GM19455 (cell line): ENCODE results near the gene FBRS.
"Not testable (repeated sequence)": the region's sequence is repeated elsewhere in the genome, so short reads cannot be mapped to it uniquely, and the experiment has no call there.

Source experiments
- ATAC-seq: cut with Tn5 transposase; IDR thresholded peaks from one replicate; pipeline ENCODE4 v1.9.1; 2021; ENCODE audit not compliant: unreplicated experiment

FBRS gene

DNA sequence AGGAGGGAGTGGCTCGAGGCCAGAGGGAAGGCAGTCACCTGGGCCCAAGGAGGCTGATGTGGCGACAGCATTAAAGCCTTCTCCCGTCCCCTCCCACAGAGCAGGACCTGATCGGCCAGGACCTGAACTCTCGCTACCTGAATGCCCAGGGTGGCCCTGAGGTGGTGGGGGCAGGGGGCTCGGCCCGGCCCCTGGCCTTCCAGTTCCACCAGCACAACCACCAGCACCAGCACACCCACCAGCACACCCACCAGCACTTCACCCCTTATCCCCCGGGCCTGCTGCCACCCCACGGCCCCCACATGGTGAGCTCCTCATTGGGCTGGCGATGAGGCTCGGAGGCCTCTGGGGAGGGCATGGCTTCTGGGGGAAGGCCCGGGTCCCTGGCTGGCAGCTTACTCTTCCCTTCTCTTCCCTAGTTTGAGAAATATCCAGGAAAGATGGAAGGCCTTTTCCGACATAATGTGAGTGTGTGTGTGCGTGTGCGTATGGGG lies 6.4 kb downstream of the FBRS start:
- ATAC-seq, result no peak

DNA sequence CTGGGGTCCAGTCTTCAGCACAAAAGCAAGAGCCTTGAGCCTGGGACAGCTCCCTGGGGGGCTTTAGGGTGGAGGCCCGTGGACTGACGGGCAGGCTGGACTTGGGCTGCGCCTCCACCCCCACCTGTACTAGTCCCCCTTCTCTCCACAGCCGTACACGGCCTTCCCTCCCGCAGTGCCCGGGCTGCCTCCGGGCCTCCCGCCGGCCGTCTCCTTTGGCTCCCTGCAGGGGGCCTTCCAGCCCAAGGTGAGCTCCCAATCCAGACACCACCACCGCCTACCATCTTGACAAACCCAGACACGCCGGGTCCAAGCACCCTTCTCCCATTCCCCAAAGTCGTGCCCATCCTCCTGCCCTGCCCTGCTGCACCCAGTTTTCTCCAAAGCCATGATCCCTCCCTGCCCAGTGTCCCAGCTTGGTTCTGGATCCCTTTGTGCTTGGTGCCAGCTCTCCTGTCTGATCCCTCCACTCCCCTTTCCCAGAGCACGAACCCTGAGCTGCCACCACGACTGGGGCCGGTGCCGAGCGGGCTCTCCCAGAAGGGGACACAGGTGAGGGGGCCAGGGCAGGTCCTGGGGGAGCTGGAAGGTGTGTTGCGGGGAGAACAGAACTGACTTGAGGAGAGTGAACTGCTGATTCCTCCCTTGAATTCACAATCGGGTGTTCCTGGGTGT lies 7.1 kb downstream of the FBRS start:
- no peak for ATAC-seq

DNA sequence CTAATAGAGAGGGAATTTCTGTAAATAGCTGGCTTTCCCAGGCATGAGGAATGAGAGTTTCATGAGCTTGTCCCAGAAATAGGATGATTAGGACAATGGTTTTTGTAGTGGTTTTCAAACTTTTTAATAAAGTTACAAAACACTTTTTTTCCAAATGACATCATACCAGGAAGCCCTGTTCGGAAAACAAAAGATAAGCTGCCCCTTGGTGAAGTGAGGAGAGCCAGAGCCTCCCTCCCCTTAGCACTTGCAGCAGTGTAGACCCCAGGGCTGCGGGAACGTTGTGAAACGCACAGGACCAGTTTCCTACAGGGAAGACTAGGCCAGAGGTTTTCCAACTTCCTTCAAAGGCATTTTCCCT lies 7.6 kb downstream of the FBRS start:
- ATAC-seq, result no peak

DNA sequence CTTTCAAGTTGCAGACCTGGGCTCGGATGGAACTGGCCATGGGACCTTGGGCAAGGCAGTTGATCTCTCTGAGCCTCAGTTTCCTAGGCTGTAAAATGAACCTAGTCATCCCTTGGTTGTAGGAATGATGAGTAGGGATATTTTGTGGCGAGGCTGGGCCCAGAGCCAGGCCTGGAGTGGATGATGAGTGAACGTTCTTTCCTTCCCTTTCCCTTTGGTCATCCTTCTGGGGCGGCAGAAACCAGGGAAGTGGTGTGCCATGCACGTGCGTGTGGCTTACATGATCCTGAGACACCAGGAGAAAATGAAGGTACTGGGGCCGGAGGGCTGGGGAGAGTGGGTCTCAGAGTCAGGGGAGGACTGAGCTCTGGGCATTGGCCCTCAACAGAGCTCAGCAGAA lies 8.4 kb downstream of the FBRS start:
- no peak for ATAC-seq

DNA sequence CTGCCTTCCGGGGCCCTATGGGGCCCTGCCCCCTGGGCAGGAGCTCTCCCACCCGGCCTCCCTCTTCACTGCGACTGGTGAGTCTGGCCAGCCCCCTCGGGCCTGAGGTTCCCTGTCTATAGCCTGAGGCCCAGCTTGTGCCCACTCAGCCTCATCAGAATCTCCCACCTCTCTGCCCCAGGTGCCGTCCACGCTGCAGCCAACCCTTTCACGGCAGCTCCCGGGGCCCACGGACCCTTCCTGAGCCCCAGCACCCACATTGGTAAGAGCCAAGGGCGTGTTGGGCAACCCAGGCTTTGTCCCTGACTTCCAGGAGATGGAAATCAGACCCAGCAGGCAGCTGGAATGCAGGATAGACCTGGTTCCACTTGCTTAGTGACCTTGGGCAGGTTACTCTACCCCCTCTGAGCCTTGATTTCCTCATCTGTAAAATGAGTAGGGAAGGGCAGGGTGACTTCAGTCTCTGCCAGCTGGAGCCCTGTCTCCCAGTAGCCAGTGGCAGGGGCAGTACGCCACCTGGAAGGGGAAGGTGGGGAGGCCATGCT lies 9.2 kb downstream of the FBRS start:
- ATAC-seq, result no peak

DNA sequence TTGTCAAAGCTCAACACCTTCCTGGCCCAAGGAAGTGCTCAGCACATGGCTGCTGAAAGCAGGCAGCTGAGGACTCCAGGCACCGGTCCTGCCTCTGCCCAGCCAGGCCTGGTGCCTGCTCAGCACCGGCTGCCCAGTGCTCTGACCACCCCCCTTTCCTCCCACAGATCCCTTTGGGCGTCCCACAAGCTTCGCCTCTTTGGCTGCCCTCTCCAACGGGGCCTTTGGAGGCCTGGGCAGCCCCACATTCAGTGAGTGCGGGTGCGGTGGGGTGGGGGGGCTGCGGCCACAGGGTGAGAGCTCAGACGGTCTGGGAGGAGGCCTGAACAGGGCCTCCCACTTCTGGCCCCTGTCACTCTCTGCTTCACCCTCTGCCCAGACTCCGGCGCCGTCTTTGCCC lies 10.2 kb downstream of the FBRS start:
- no peak for ATAC-seq

DNA sequence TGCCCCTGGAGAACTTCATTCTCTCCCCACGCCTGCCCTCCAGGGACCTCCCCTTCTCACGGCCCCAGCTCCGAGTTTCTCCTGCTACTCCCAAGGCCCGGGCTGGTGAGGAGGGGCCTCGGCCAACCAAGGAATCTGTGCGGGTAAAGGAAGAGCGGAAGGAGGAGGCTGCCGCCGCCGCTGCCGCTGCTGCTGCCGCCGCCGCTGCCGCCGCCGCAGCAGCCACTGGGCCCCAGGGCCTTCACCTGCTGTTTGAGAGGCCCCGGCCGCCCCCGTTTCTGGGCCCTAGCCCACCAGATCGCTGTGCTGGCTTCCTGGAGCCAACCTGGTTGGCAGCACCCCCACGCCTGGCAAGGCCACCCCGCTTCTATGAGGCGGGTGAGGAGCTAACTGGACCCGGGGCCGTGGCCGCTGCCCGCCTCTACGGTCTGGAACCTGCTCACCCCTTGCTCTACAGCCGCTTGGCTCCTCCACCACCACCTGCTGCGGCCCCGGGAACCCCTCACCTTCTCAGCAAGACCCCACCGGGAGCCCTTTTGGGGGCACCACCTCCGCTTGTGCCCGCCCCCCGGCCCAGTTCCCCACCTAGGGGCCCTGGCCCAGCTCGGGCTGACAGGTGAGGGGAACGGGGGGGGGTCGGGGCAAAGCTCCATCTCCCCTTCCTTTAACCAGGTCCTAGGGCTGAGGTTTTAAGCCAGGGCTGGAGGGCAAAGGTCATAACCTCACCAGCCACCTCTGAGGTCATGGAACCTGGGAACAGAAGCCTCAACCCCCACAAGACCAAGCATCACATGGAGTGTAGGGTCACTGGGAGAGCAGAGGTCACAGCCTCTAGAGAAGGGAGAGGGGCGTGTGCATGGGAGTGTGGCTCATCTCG lies 11.0 kb downstream of the FBRS start:
- ATAC-seq, result no peak

DNA sequence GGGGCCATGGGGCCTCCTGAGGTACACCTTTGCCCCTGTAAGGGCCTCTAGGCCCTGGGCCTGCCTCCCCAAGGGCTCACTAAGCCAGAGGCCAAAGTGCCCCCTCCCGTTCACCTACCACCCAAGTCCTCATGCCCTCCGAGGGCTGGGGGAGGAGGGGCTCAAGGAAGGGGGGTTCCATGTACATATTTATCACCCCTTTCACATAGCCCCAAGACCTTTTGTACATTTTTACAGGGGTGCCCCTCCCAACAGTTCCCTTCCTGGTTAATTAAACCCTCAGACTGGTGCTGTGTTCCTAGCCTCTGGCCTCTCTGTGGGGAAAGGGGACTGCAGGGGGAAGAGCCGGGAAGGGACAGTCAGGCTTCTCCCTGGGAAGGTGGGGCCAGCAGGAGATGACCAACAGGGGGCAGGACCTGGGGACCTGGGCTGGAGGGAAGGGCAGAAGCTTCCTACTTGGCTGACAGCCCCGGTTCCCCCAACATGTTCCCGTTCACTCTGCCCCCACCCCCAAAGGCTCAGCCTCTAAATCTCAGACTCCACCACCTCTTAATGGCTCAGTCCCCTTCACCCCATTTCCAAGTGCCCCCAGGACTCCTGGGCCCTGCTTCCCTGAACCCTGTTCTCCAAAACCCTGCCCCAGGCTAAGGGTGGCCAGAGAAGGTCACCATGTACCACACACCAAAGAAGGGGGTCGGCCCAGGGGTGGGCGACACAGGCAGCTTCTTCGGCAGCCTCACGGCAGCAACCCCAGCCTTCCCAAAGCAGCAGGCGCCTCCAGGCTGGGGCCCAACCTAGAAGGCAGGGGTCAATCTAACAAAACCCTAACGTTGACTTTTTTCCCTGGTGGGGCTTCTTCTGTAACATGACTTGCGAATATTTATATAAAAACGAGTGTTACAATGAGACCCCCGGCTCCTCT lies 11.9 kb downstream of the FBRS start:
- no peak for ATAC-seq

DNA sequence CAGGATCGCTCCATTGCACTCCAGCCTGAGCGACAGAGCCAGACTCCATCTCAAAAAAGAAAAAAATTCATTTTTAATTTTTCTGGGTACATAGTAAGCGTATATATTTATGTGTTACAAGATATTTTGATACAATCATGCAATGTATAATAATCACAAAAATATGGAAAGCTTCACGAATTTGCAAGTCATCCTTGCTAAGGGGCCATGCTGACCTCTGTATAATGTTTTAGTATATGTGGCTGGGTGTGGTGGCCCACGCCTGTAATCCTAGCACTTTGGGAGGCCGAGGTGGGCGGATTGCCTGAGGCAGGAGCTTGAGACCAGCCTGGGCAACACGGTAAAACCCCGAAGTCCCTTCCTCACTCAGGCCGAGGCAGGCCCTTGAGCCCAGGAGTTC lies 16.9 kb downstream of the FBRS start:
- ATAC-seq, result no peak

DNA sequence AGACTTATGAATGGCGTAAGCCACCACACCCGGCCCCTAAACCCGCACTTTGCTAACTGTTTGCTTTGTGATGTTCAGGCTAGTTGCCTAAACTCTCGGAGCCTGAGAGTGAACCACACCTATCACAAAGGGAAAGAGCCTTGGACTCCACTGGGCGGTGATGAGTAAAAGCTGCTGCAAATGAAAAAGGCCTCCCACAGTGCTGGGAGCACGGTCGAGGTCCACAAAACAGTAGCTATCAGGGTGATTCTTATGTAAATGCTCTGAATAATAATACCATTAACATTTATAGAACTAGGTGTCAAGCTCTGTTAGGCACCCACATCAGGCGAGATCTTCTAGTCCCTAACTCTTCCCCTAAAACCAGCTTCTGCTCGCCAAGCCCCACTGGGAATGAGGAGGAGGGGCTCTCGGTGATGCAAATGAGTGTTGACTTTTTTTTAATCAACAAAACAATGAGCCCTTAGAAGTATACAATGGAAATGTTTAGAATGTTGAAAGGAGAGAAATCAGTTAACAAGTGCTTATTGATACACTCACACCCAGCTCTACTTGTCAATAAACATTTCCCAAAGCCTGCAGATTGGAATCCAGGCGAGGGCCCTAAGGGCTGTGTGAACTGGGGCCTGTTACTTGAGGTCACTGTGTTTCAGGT lies 19.8 kb downstream of the FBRS start:
- no peak for ATAC-seq

DNA sequence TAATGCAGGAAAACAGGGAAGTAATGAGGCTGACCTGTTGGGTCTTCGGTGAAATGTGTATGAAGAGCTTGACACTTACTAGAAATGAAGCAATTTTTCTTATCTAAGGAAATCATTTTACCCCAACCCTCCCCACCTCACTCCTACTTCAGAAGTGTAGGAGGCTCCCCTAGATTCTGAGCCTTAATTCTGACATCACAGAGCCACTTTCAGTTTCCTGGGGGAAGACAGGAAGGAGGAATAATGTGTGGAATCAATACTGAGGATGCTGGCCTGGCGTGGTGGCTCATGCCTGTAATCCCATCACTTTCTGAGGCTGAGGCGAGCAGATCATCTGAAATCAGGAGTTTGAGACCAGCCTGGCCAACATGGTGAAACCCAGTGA lies 20.3 kb downstream of the FBRS start:
- ATAC-seq, result no peak

DNA sequence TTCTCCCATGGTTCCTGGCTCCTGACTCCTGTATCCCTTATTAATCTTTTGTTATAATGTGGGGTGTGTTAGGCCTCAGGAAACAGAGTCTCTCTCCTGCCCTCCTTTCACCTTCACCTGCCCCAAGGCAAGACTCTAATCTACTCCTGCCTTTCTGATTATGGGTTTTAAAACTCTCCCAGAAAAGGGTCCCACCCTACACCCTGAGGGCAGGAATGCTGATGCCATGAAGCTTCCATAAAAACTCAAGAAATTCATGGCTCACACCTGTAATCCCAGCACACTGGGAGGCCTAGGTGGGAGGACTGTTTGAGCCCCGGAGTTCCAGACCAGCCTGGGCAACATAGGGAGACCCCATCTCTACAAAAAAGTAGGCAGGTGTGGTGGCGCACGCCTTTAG lies 22.1 kb downstream of the FBRS start:
- ATAC-seq, result no peak

DNA sequence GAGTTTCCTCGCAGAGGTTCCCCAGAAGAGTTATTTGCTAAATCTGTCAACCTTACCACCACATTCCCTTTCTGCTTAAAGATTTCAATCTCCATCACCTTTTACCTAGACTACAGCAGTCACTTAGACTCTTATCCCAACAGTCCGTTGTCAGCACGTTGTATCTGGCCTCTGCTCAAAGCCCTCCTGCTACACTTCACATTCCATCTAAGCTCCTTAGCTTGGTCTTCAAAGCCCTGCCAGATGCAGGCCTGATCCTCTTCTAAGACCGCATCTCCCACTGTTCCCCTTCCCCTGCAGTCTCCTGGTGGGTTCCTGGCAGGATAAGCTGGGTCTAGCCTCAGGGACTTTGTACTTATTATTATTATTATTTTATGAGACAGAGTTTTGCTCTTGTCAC lies 30.5 kb downstream of the FBRS start:
- ATAC-seq, result no peak

DNA sequence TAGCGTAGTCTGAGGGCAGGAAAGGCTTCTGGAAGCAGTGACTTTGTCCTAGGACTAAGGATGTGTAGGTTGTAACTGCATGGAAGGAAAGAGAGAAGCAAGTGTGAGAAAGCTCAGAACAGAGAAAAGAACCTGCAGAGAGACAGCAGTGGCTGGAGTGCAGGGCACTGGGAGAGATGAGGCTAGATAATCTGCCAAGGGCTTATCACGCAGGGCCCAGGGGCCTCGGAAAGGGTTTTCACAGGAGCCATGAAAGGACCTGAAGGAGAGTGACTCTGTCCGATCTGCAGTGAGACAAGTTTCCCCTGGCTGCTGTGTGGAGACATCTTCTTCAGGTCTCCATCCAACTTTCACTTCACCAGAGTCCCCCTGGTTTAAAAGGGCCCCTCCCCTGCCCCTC lies 33.7 kb downstream of the FBRS start:
- no peak for ATAC-seq

DNA sequence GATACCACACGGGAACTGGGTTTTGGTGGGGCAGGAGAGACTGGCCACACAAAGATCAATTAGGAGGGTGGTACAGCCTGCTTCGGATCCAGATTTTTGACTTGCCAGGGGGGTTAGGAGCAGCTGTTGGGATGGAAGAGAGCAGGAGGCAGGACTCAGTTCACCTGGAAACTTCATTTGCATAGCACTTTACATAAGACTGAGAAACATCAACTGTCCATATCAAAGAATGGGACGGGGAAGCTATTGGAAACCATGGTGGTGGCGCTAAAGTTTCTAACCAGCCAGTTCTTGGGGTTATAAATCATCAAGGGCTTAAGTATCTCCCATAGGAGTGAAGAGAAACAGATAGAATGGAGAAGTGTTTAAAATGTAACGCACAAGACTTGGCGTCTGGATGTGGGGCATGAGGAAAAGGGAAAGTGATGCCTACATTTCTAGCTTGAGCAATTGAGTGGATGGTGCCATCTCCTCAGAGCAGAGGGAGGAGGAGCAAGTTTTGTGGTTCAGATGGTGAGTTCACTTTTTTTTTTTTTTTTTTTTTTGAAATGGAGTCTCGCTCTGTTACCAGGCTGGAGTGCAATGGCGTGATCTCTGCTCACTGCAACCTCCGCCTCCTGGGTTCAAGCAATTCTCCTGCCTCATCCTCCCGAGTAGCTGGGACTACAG lies 34.3 kb downstream of the FBRS start:
- no peak for ATAC-seq

DNA sequence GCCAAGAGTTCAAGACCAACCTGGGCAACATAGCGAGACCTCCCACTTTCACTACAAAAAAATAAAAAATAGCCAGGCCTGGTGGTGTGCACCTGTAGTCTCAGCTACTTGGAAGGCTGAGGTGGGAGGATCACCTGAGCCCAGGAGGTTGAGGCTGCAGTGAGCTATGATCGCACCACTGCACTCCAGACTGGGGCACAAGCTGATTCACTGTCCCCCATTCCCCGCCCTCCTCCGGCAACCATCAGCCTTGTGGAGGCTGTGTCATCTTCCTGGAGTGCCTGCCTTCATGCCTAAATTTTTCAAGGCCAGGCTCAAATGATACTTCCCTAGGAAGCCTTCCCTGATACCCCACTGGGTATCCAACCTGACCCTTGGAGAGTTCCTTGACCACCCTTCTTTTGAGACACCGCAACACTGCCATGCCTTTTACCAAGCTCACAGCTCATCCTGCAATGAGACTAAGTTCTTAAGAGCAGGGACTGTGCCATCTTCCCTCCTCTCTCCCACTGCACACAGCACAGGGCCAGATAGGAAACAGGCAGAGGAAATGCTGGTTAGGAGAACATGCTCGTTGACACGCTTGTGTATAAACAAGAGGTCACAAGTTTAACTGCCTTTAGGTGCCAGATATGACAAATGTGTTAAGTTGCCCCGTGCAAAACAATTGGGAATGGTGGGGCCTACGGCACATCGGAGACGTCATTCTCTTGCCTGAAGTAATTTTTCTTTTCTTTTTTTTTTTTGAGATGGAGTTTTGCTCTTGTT lies 36.9 kb downstream of the FBRS start:
- ATAC-seq, result no peak

DNA sequence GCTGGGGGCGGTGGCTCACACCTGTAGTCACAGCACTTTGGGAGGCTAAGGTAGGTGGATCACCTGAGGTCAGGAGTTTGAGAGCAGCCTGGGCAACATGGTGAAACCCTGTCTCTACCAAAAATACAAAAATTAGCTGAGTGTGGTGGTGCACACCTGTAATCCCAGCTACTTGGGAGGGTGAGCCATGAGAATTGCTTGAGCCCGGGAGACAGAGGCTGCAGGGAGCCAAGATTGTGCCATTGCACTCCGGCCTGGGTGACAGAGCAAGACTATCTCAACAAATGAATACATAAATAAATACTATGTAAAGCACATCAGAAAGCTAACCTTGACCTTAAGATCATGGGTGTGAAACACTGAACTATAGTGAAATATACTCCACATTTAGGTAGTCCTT lies 38.4 kb downstream of the FBRS start:
- not testable (repeated sequence) for ATAC-seq

DNA sequence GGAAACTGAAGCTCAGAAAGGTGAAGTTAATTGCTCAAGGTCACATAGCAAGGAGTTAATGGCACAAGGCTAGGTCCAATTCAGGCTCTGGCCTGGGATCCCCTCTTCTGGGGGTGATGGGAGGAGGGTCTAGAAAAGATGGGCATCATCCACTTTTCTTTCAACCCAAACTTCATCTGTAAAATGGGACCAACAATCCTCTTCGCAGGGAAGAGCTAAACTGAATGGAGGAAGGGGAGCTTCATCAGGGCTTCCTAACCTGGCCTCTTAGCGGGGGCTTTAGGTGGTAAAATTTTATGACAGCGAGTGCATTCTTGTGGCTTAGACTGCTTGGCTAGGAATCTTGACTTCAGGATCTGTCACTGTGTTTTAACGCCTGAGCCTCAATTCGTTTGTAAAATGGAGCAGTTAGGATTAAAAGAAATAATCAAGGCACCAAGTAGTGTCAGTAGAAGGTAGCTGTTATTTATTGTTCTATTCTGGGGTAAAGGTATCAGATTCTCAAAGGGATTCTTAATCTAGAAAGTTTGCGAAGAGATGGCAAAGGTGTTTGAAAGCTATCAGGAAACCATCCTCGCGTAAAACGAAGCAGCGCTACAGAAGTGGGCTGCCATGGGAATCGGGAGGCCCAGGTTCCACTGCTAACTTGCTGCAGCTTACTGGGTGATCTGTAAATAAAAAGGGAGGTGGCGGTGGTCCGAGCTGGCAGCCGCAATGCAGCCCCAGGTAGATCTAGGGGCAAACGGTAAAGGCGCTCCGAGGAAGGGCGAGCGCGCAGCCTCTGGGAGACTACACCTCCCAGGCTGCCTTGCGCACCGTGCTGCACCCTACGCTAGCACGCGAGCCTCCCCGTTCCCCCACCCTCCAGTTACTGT lies 39.3 kb downstream of the FBRS start:
- peak; percentile 80 for ATAC-seq
